Esophagus muscularis mucosa (tissue), 4 donors: ENCODE data around the gene CPA5. TPM values are rescaled to one million over a fixed set of nuclear protein-coding genes. Genes with fewer than 3 reads are reported as not detected.

Source experiments
- DNase-seq: peaks from one replicate; pipeline ENCODE4 v3.0.0-alpha.2; 2017; ENCODE audit errors: extremely low spot score
- H3K27ac ChIP-seq, 4 donors: fragments of 200-600 bp; sonication (generic); replicated peaks in 1 of 4; 1 replicate in 3 of 4; 2 replicates in 1 of 4; pipeline ENCODE4 v1.5.1; 2016 to 2019; ENCODE audit warnings: mild to moderate bottlenecking in 1 of 4
- H3K27me3 ChIP-seq, 4 donors: fragments of 200-600 bp; sonication (generic); one replicate each; pipeline versions ENCODE4 v1.5.1 to v1.6.0; 2016 to 2019
- H3K36me3 ChIP-seq, 4 donors: fragments of 200-600 bp; sonication (generic); one replicate each; pipeline ENCODE4 v1.5.1; 2016 to 2019
- H3K4me1 ChIP-seq, 4 donors: fragments of 200-600 bp; sonication (generic); one replicate each; pipeline ENCODE4 v1.5.1; 2016 to 2019
- H3K4me3 ChIP-seq, 4 donors: fragments of 200-600 bp; sonication (generic); 1 replicate in 2 of 4; 2 replicates in 2 of 4; pipeline ENCODE4 v1.5.1; 2016 to 2019; ENCODE audit warnings: mild to moderate bottlenecking in 4 of 4, moderate library complexity in 1 of 4
- H3K9me3 ChIP-seq, 4 donors: fragments of 200-600 bp; sonication (generic); 1 replicate in 3 of 4; 2 replicates in 1 of 4; pipeline ENCODE4 v1.5.1; 2016 to 2019
- CTCF ChIP-seq, 3 experiments: fragments of 200-600 bp in 2 of 3; fragments of 450-650 bp in 1 of 3; sonication (generic) in 2 of 3; IDR thresholded peaks; one replicate each; pipeline ENCODE4 v1.5.1; 2017 to 2019; ENCODE audit warnings: antibody characterized with exemption in 3 of 3, mild to moderate bottlenecking in 2 of 3, moderate library complexity in 1 of 3
- EP300 ChIP-seq: sonication (generic); formaldehyde crosslinking; IDR thresholded peaks from one replicate; pipeline ENCODE4 v1.6.1; 2017; ENCODE audit warnings: antibody characterized with exemption
- POLR2A ChIP-seq: fragments of 450-650 bp; IDR thresholded peaks from one replicate; pipeline ENCODE4 v1.6.1; 2017; ENCODE audit warnings: antibody characterized with exemption, moderate library complexity, mild to moderate bottlenecking, low read depth
- POLR2AphosphoS5 ChIP-seq, 2 donors: sonication (generic); formaldehyde crosslinking; IDR thresholded peaks; one replicate each; pipeline ENCODE4 v1.6.1; 2017; ENCODE audit warnings: antibody characterized with exemption in 2 of 2
- WGBS: methylation state at CpG from one replicate; pipeline ENCODE4 v1.1.5; 2018; 5-methylcytosine and 5-hydroxymethylcytosine counted together
- intact Hi-C: fragments of 100-400 bp; cut with DNase I; formaldehyde crosslinking; loops from one replicate; pipeline ENCODE4 v1.15.1; 2023
- total RNA-seq, 4 donors: library from RNA; depleted of rRNA; stranded (reverse); fragments of >200 nt; gene quantifications; one replicate each; pipeline versions ENCODE4 v1.1.0 to v1.2.1, GENCODE V29; 2016

The CPA5 gene
- total RNA-seq, 4 donors from 2014 or later, result not detected

GRCh38 chr7:130329681-130330080 is 14.9 kb upstream of the CPA5 start:
- WGBS, result 87% methylated on average over 3 of the region's 3 CpGs
- H3K4me3 ChIP-seq, result no peak overlapping the region
- H3K4me1 ChIP-seq, result peaks cover 0 to 4% (median 1%) of the 10 kb centered on the region in 4 donors
- no peaks in the 10 kb centered on the region for H3K27me3 ChIP-seq
- no peak overlapping the region for H3K27ac ChIP-seq
- no peak for TF ChIP-seq CTCF (IDR thresholded peaks at IDR 0.05)
- no peak for TF ChIP-seq POLR2A
- no peak for TF ChIP-seq EP300
- no peak for TF ChIP-seq POLR2AphosphoS5 (IDR thresholded peaks at IDR 0.05)
- H3K9me3 ChIP-seq, result no peaks in the 10 kb centered on the region
- no peak for DNase-seq
- intact Hi-C loops, result no loop called here
- no peaks in the 10 kb centered on the region for H3K36me3 ChIP-seq

GRCh38 chr7:130332259-130333053 is 12.2 kb upstream of the CPA5 start:
- WGBS, result 96% methylated on average over 4 of the region's 4 CpGs
- Histone ChIP-seq H3K9me3 (no peaks in the 10 kb centered on the region), H3K36me3 (no peaks in the 10 kb centered on the region), H3K4me1 (peaks cover 0 to 8% (median 2%) of the 10 kb centered on the region in 4 donors), H3K27ac (no peak overlapping the region), H3K4me3 (no peak overlapping the region), H3K27me3 (no peaks in the 10 kb centered on the region)
- intact Hi-C loops, result no loop called here
- DNase-seq, result no peak
- TF ChIP-seq POLR2A (no peak), EP300 (no peak), POLR2AphosphoS5 (IDR thresholded peaks at IDR 0.05) (no peak), CTCF (IDR thresholded peaks at IDR 0.05) (no peak)

GRCh38 chr7:130333832-130334231 is 10.8 kb upstream of the CPA5 start:
- Histone ChIP-seq H3K4me3 (no peak overlapping the region), H3K9me3 (no peaks in the 10 kb centered on the region), H3K27ac (no peak overlapping the region), H3K27me3 (no peaks in the 10 kb centered on the region), H3K4me1 (peaks cover 0 to 8% (median 2%) of the 10 kb centered on the region in 4 donors), H3K36me3 (no peaks in the 10 kb centered on the region)
- intact Hi-C loops, result no loop called here
- 74% methylated on average over 2 of the region's 2 CpGs for WGBS
- TF ChIP-seq EP300 (no peak), POLR2AphosphoS5 (IDR thresholded peaks at IDR 0.05) (no peak), POLR2A (no peak), CTCF (IDR thresholded peaks at IDR 0.05) (no peak)
- no peak for DNase-seq

- H3K4me1 ChIP-seq, result peaks cover 0 to 8% (median 2%) of the 10 kb centered on the region in 4 donors
- H3K9me3 ChIP-seq, result no peaks in the 10 kb centered on the region
- intact Hi-C loops, result no loop called here
- H3K27me3 ChIP-seq, result no peaks in the 10 kb centered on the region
- no peak overlapping the region for H3K4me3 ChIP-seq
- 37% methylated on average over 6 of the region's 6 CpGs for WGBS
- H3K27ac ChIP-seq, result no peak overlapping the region
- no peak for DNase-seq
- TF ChIP-seq EP300, result no peak
- TF ChIP-seq POLR2AphosphoS5 (IDR thresholded peaks at IDR 0.05), result no peak
- TF ChIP-seq POLR2A, result no peak
- no peaks in the 10 kb centered on the region for H3K36me3 ChIP-seq
These were observed 10.3 kb upstream of the CPA5 start for GRCh38 chr7:130334274-130334673.

GRCh38 chr7:130337410-130337971 is 7.1 kb upstream of the CPA5 start:
- 72% methylated on average over 5 of the region's 6 CpGs for WGBS
- no peak for DNase-seq
- no peaks in the 10 kb centered on the region for H3K9me3 ChIP-seq
- TF ChIP-seq CTCF (IDR thresholded peaks at IDR 0.05) (no peak), POLR2AphosphoS5 (IDR thresholded peaks at IDR 0.05) (no peak), POLR2A (no peak)
- H3K27ac ChIP-seq, result no peak overlapping the region
- H3K4me1 ChIP-seq, result peaks cover 0 to 8% (median 2%) of the 10 kb centered on the region in 4 donors
- no peaks in the 10 kb centered on the region for H3K27me3 ChIP-seq
- H3K4me3 ChIP-seq, result no peak overlapping the region
- intact Hi-C loops, result no loop called here
- no peaks in the 10 kb centered on the region for H3K36me3 ChIP-seq
